GM18517 (cell line): Measurements from ENCODE around the gene GALP.
"Not testable (repeated sequence)": the region's sequence is repeated elsewhere in the genome, so short reads cannot be mapped to it uniquely, and the experiment has no call there.

Experiments used
- ATAC-seq: cut with Tn5 transposase; IDR thresholded peaks from one replicate; pipeline ENCODE4 v1.9.1; 2021; ENCODE audit warnings: mild to moderate bottlenecking, moderate library complexity; ENCODE audit not compliant: unreplicated experiment

The GALP gene

GRCh38 chr19:56177564-56178243 lies 1.9 kb downstream of the GALP start:
- ATAC-seq = no peak

GRCh38 chr19:56189785-56190184 lies 14.0 kb downstream of the GALP start:
- ATAC-seq = no peak

GRCh38 chr19:56191115-56191514 lies 15.3 kb downstream of the GALP start:
- no peak for ATAC-seq

GRCh38 chr19:56191711-56192110 lies 15.9 kb downstream of the GALP start:
- no peak for ATAC-seq

- no peak for ATAC-seq
Measured at GRCh38 chr19:56193981-56194640, 18.3 kb downstream of the GALP start.

GRCh38 chr19:56197646-56198045 lies 21.8 kb downstream of the GALP start, which contains the start of gene ZSCAN5B:
Gene ZSCAN5B, minus strand, starts transcription at chr19:56197783. Its CDS starts 4,731 bp downstream, at chr19:56193052.
- ATAC-seq = not testable (repeated sequence)

- ATAC-seq = no peak
Measured at GRCh38 chr19:56199687-56200086, 23.9 kb downstream of the GALP start.

GRCh38 chr19:56201973-56202372 lies 26.2 kb downstream of the GALP start, which contains the start of gene ZSCAN5C:
Gene ZSCAN5C, plus strand, starts transcription at chr19:56202273. Its CDS starts 3,641 bp downstream, at chr19:56205914.
- ATAC-seq = no peak

- ATAC-seq = not testable (repeated sequence)
Measured at GRCh38 chr19:56207581-56207980, 31.8 kb downstream of the GALP start.

- ATAC-seq = no peak
Measured at GRCh38 chr19:56209091-56209490, 33.3 kb downstream of the GALP start.

- not testable (repeated sequence) for ATAC-seq
Measured at GRCh38 chr19:56210036-56210435, 34.2 kb downstream of the GALP start.

- ATAC-seq = no peak
Measured at GRCh38 chr19:56211718-56212117, 35.9 kb downstream of the GALP start.

GRCh38 chr19:56217039-56217949 lies 41.5 kb downstream of the GALP start:
- ATAC-seq = no peak

- ATAC-seq = no peak
Measured at GRCh38 chr19:56218961-56219360, 43.2 kb downstream of the GALP start.

- ATAC-seq = not testable (repeated sequence)
Measured at GRCh38 chr19:56221442-56221841, 45.6 kb downstream of the GALP start.

- no peak for ATAC-seq
Measured at GRCh38 chr19:56221851-56222250, 46.0 kb downstream of the GALP start.

- no peak for ATAC-seq
Measured at GRCh38 chr19:56222901-56223300, 47.1 kb downstream of the GALP start.

GRCh38 chr19:56223481-56223880 lies 47.7 kb downstream of the GALP start:
- ATAC-seq = no peak
